GM20431 (cell line): ENCODE measurements around the gene PCK1.

Source experiments
- in situ Hi-C: fragments of 300-500 bp; cut with MseI, MboI; formaldehyde crosslinking; loops from one replicate; pipeline ENCODE4 v1.15.0; 2020; ENCODE audit warnings: low sequenced_read_pairs; ENCODE audit not compliant: unreplicated experiment

Gene PCK1

DNA sequence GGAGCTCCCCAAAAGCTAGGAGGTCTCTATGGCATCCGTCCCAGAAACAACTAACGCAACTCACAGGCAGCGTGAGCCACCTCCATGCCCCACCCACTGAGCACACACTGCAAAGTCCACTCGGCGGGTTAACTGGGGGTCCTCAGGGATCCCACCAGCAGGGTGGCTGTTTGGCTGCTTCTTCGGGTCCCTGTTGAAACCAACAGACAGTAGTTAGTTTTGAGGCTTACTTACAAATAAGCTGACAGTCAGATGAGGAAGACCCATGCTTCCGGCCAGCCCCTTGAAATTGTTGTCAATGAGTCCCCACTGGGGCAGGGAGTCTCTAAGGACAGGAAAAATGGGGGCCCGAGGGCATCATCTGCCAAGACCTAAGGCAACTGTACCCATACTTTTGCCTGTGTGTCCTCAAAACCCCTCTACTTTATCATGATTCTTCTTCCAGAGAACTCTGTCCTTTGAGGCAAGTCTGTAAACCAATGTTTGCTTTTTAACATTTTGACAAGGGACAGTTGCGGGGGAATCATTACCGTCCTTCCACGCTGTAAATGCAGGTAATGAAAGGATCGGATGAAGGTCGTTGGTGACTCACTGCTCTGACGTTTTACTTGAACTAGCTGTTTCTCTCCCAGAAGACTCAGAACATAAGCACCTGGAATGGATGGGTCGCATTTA, 2.2 kb upstream of the PCK1 start:
- in situ Hi-C loops = no loop called here

DNA sequence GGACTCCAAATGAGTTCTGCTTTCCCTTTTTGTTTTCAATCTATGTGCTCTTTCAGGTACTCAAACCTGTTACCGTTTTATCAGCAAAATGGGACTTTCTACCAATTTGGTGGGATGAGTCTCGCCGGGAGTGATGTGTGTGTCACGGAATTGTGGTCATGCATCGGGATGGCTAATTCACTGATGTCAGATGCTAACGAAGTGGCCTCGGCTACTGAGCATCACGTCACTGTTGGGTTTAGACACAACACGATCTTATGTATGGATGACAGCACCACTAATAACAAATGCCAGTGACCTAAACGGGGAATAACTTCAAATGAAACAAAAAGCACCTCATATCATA, 1.6 kb upstream of the PCK1 start:
- in situ Hi-C loops = no loop called here

DNA sequence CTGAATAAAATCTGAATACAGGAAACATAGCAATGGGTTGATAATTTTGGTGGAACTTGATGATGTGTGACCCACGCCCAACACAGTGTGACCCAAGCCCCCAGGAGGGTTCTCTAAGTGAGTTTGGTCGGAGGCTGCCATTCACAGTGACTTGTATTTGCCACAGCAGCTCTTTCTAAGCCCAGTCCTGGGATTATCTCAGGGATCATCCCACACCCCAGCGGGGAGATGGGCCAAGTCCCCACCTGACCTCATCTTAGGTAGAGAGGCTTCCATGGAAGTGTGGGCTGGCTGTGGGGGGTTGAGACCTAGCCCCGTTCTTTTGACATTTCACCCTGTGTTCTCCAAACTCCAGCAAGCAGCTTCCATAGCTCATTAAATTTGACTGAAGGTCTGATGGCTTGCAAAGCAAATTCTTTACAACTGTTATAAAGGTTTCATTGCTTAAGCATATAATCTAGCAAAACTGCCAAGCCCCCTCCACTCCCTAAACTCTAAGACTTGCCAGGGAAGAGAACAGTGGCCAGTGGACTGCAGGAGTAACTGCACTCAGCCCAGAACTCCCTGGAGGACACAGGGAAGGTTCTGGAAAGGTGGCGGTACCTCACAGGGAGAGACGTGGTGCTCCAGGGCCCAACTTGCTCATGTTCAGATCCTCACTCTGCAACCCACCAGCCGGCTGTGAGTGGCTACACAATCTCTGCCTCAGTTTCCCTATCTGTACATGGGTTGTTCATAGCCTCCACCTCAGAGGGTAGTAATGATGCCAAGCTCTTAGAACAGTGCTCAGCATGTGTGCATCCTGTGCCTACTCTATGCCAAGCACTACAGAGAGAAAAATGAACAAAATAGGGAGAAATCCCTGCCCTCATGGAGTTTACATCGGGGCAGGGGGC, 1.0 kb upstream of the PCK1 start:
- in situ Hi-C loops = no loop called here

DNA sequence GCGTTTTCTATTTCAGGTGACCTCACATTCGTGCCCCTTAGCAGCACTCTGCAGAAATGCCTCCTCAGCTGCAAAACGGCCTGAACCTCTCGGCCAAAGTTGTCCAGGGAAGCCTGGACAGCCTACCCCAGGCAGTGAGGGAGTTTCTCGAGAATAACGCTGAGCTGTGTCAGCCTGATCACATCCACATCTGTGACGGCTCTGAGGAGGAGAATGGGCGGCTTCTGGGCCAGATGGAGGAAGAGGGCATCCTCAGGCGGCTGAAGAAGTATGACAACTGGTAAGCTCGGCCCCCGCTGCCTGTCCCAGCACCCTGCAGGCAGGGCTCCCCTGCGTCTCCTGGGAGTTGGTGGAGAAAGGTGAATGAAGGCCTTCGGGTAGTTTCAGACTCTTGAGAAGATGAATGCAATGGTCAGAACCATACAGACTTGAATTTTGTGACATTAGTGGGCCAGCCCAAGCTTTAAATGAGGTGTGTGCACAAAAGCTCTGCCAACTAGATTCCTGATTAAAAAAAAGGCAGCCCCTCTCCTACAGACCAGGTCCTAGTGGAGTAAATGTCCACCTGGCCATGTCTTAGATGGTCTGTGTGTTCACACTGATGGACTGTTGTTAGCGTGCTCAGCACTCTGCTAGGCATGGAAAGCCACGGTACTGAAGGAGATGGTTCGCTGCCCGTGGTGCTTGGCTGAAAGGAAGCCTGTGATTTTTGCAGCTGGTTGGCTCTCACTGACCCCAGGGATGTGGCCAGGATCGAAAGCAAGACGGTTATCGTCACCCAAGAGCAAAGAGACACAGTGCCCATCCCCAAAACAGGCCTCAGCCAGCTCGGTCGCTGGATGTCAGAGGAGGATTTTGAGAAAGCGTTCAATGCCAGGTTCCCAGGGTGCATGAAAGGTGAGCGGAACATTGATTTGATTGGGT, 708 bp downstream of the PCK1 start:
- in situ Hi-C loops = no loop called here

DNA sequence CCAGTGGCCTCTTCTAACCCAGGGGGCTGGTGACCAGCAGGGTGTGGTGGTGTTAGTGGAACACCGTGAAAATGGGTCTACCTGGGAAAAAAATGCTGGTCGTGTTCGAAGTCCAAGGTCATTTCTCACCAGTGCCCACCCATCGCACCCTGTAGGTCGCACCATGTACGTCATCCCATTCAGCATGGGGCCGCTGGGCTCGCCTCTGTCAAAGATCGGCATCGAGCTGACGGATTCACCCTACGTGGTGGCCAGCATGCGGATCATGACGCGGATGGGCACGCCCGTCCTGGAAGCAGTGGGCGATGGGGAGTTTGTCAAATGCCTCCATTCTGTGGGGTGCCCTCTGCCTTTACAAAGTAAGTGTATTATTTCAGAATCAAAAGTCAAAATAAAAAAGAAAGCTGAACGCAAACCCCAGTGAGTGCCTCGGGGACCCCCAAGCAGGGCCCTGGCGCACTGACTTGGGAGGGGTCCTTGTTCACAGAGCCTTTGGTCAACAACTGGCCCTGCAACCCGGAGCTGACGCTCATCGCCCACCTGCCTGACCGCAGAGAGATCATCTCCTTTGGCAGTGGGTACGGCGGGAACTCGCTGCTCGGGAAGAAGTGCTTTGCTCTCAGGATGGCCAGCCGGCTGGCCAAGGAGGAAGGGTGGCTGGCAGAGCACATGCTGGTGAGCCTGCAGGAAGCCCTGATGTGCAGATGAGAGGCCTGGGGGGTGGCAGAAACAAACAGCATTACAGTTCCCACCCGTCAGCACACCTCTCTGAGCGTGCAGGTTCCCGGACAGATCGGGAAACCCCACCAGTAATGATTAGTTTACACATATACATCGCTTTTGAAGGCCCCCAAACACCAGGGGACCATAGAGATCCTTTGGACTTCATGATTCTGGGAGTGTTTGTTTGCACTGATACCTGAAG, 1.9 kb downstream of the PCK1 start:
- in situ Hi-C loops = no loop called here

DNA sequence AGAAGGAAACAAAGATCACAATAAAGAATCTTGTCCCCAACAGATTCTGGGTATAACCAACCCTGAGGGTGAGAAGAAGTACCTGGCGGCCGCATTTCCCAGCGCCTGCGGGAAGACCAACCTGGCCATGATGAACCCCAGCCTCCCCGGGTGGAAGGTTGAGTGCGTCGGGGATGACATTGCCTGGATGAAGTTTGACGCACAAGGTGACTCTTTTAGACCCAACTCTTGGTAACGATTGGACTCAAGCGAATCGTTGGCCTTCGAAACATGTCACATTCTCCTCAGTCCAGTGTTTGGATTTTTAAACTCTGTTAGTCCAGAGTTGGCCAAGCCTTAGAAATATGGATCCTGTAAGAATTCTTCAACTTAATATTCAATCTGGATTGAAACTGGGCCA, 2.6 kb downstream of the PCK1 start:
- in situ Hi-C loops = no loop called here

DNA sequence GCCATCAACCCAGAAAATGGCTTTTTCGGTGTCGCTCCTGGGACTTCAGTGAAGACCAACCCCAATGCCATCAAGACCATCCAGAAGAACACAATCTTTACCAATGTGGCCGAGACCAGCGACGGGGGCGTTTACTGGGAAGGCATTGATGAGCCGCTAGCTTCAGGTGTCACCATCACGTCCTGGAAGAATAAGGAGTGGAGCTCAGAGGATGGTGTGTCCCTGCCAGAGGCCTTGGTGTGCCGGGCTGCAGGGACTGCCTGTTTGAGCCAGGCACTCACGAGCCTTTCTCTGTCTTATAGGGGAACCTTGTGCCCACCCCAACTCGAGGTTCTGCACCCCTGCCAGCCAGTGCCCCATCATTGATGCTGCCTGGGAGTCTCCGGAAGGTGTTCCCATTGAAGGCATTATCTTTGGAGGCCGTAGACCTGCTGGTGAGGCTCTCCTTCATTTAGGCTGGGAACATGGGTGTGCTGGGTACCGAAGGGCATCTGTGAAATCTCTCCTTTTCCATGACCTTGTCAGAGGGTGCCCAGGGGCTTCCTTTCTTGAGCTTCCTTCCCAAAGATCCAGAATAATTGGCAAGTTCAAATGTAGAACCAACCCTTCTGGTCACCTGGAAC, 3.4 kb downstream of the PCK1 start:
- in situ Hi-C loops = no loop called here

DNA sequence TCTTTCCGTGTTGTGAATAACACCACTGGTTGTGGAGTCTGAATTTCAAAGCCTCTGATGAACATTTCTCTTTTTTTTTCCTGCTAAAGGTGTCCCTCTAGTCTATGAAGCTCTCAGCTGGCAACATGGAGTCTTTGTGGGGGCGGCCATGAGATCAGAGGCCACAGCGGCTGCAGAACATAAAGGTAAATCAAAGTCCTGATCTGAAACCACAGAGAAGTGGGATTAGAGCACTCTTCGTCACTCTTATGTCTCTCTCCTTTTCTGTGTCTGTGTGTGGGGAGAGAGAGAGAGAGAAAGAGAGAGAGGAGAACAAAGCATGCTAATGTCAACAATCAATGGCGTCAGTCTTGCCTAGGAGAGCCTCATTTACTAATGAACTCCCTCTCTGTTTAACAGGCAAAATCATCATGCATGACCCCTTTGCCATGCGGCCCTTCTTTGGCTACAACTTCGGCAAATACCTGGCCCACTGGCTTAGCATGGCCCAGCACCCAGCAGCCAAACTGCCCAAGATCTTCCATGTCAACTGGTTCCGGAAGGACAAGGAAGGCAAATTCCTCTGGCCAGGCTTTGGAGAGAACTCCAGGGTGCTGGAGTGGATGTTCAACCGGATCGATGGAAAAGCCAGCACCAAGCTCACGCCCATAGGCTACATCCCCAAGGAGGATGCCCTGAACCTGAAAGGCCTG, 4.2 kb downstream of the PCK1 start:
- in situ Hi-C loops = no loop called here

DNA sequence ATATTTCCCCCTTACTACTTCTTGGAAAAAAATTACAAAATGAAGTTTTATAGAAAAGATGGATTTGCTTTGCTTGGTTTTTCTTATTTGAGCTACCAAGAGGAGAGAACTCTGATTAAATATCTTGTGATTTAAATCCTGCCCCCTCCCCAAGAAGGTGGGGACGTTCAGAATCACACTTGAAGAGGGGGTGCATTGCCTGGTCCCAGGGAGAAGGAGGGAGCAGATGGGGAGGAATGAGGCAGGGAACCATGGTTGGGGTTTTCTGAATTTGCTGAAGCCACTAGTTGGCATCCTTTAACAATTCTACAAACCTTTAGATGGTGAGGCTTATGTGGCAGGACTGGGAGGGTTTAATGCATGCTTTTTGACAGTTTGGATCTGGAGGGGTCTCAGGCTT, 5.5 kb downstream of the PCK1 start:
- in situ Hi-C loops = no loop called here

DNA sequence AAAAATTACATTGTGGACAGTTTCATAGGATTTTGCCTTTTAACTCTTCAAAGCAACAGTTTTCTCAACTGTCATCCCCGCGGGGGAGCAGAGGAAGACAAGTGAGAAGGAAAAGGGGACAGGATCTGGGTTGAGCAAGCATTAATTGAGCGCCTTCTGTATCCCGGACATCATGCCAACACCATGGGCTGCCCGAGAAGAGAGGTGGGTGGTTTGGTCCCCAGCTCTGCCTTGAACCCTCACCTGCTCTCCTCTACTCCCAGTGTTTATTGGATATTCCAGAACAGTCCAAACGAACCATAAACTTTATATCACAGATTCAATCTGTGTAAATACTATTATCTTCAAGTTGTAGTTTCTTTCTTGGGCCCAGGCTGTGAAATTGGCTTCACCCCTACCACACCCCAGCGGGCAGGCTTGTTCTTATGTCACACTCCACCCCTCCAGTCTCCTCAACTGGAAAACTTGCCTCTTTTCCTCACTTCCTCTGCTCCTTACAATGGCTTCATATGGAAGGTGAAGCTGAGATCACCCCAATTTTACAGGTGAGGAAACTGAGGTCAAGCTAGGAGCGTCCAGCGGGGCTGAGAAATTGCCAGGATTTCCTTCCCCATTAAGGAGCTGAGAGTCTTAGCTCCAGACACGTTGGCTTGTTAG, 6.0 kb downstream of the PCK1 start:
- in situ Hi-C loops = no loop called here

DNA sequence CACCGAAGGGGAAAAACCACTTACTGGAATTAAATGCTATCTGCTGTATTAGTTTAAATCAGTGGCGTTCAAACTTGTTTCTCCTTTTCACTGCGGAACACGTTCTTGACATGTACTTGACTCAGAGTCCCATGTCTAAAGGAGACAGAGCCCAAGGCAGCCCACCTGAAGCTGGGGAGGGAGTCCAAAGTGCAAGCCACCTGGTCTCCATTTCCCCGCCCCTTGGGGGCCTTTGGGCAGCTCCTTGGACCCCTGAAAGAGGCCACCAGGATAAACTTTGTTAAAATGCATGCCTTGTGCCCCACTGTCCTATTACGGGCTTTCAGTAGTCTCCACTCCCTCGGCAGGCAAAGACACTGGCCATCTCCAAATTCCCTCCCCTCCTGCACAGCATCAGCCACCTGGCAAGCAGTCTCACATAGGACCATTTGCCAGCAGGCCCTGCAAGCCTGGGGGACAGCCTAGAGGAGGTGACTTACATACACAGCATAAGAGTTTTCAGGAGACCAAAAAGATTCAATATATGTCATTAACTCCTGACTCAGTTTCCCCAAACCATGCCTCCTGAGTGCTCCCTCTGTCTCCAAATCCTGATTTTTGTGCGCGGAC, 6.7 kb downstream of the PCK1 start:
- in situ Hi-C loops = no loop called here

DNA sequence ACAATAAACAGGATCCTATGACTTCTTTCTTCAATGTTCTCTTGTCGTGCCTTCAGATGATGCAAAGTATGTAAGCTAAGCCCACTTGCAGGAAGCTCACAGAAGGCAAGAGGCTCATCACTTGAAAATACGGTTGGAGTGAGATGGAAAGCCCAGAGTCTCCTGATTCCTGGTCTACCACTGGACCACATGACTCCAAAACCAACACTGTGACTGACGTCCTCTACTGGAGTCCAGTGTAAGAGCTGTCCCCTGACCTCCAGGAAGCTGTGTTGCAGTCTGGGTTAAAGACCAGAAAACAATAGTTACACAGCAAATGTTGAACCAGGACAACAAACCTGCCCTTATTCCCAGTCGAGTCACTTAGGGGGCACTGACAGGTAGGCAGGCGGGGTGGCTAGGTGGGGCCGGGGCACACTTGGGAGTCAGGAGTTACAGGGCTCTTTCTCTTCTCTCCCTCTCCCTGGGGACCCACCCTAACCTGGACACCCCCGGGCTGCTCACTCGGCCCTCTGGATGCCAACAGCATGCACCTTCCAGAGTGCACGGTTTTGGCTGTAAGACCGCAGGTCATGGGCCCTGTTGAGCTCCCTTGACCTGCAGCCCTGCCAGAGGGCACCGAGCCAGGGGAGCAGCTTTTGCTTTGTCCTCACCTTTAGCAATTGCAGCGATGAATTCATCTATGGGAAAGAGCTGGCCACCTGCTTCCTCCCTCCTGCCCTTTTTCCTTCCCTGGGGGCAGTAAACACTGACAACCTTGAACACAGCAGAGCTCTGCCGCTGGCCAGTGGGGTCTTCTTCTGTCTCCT, 7.4 kb downstream of the PCK1 start:
- in situ Hi-C loops = no loop called here

DNA sequence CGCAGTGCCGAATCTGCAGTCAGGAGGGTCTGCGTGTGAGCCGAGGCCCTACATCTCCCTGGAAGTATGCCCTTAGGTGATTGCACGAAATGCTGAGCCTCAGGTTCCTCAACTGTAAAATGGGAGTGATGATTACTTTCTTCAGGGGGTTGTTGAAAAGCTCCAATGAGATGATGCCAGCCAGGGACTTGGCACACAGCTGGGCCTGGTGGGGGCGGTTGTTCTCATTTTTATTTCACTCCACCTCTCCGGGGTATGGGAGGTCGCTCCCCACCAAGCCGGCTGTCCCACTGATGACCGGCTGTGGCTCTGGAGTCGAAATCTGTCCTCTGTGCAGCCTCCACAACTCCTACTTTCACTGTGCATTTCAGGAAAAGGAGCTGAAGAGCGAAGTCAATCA, 8.1 kb downstream of the PCK1 start:
- in situ Hi-C loops = no loop called here

DNA sequence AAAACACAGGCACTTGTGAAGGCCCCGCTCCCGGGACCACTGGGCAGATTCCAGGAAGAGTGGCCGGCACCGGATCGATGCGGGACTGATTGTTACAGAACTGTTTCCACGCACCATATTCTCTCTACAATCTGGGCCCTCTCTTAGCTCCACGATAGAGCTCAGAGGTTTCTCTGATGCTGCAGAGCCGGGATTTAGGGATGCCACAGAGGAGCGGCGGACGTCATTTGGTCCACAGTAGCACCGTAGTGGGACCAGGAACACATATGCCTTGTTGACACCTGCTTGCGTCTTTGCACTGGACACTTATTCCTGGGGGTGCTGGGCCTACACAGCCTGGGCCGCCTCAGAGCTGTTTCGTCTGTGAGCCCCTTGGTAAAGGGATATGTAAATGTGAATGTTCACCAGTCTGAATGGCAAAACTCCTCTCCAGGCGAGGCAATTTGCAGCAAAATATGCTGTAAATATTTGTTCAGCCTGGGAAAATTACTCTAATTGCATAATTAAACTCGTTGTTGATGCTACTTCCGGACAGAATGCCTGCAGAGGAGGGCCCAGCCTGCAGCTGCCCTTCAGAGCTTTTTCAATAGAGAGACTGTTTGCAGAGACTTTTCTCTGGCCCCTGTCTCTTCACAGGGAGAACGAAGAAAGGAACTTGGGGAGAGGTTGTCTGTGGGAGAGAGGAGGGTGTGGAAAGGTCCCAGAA, 9.4 kb downstream of the PCK1 start:
- in situ Hi-C loops = no loop called here

DNA sequence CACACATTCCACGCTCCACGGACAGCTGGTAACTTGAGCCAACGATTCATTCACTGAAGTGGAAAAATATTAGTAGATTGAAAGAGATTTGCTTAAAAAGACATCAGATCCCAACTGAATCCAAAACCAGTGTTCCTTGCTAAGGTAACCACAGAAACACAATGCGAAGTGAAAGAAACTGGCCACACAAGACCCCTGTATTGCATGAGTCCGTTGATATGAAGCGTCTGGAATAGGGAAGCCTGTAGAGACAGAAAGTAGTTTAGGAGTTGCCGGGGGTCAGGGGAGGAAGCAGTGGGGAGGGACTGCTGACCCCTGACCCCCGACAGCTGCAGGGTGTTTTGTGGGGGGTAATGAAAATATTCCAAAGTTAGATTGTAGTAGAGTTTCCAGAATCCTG, 10.0 kb downstream of the PCK1 start:
- in situ Hi-C loops = no loop called here

DNA sequence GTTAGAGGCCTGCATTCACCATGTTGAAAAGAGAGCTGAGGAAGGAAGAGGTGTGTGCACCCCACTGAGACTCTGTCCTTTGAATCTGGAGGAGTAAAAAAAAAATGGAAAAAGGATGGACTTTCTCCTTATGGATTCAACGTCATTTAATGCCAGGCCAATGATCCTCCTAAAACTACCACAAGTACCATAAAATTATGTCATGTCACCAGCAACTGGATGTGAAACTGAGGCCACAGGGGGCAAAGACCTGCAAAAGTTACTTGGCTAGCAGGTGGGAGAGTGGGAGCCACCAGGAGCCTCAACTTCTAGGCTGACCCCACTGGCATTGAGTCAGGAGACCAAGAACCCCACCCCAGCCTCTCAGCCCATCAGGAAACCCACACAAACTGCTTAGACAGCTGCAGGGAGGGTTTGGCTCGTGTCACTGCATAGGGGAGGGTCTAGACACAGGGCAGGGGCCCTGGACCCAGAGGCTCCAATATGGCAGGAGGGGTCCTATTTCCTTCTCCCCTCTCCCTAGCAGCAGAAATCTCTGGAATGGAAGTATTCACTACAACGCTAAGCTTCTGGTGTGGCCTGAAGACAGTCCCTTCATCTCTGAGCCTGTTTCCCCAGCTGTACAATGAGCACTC, 11.0 kb downstream of the PCK1 start:
- in situ Hi-C loops = no loop called here
